AG09309 (cell line): ENCODE results near the gene KCNQ4.

Experiments used
- DNase-seq: peaks from one replicate; pipeline ENCODE4 v3.0.0-alpha.2; 2010; ENCODE audit warnings: low read depth
- H3K4me3 ChIP-seq: 2 replicates; pipeline ENCODE4 v1.5.1; 2011; ENCODE audit warnings: mild to moderate bottlenecking, low read depth, low read length, moderate library complexity; ENCODE audit not compliant: control insufficient read depth
- CTCF ChIP-seq: IDR thresholded peaks from 2 replicates; pipeline ENCODE4 v1.5.1; 2011; ENCODE audit warnings: mild to moderate bottlenecking, low read depth, low read length, inconsistent platforms; ENCODE audit not compliant: insufficient read depth, control insufficient read depth; ENCODE audit errors: missing control alignments

Gene KCNQ4

DNA sequence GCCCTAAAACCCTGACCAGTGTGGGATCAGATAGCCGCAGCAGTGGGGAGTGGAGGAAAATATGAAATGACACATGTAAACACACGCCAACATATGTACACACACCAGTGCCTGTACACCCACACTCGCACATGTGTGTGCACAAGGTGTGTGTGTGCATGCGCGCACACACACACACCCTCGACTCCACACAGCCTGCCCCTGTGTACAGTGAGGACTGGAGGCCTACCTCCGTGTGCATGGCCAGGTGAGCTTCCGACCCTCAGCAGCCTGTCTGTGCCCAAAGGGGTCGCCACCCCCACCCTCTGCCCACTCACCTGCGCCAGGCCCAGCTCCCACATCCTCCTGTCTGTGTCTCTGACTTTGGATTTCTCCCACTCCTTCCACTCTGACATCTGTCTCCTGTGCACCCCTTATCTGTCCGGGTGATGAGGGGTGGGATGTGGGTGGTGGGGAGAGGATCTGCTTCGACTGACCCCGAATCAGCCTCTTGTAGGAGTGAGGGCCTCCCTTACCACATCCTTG is 46.9 kb downstream of the KCNQ4 start:
- no peak for TF ChIP-seq CTCF
- DNase-seq: no peak
- no peak overlapping the region for H3K4me3 ChIP-seq

DNA sequence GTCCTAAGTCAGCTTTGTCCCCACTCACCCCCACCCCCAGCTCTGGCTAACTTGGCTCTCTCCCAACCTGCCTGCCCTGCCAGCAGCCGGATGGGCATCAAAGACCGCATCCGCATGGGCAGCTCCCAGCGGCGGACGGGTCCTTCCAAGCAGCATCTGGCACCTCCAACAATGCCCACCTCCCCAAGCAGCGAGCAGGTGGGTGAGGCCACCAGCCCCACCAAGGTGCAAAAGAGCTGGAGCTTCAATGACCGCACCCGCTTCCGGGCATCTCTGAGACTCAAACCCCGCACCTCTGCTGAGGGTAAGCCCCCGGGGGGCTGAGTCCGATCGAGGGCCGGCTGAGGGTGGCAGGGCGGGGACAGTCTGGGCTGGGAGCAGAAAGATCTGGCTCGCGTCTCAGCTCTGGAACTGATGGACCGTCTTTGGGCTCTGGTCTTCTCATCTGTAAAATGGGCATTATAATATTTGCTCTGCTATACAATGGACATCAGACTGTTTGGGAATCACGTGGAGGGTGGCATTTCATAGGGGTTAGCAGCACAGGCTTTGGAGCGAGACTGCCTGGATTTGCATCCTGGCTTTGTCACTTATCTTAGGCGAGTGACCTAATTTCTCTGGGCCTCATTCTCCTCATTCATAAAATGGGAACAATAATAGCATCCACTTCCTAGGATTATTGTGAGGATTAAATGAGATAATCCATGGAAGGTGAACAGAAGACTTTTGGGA is 47.6 kb downstream of the KCNQ4 start:
- TF ChIP-seq CTCF: no peak
- no peak overlapping the region for H3K4me3 ChIP-seq
- DNase-seq: no peak

DNA sequence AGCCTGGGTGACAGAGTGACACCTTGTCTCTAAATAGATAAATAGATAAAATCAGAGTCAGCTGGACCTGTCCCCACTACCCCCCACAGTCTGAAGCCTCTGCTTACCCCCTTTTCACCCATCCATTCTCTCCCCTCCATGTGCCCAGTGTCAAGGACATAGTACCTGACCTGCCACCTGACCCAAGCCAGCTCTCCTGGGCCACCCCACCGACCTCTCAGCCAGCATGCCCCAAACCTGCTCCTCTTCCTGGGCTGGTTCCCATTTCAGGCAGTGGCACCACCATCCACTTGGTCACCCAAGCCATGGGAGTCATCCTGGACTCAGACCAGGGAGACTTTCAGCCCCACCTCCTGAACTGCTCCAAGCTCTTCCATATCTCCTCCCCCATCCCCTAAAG is 50.4 kb downstream of the KCNQ4 start:
- no peak for TF ChIP-seq CTCF
- no peak overlapping the region for H3K4me3 ChIP-seq
- no peak for DNase-seq

- DNase-seq: no peak
- no peak overlapping the region for H3K4me3 ChIP-seq
- no peak for TF ChIP-seq CTCF
Measured at GRCh38 chr1:40834968-40835545, 51.5 kb downstream of the KCNQ4 start.

DNA sequence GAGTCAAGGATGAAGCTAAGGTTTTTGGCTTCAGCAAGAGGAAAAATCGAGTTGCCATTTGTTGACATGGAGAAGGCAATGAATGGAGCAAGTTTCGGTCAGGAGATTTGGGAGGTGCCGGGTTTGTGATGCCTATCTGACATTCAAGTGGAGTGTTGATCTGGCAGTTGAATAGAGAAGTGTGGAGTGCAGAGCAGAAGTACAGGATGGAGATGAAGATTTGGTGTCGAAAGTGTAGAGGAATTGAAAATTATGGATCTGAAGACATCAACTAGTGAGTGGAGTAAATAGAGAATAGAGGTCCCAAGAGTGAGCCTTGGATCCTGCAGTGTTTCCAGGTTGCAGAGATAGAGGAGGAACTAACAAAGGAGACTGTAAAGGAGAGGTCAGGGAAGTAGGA is 52.7 kb downstream of the KCNQ4 start:
- H3K4me3 ChIP-seq: no peak overlapping the region
- DNase-seq: no peak
- TF ChIP-seq CTCF: no peak

DNA sequence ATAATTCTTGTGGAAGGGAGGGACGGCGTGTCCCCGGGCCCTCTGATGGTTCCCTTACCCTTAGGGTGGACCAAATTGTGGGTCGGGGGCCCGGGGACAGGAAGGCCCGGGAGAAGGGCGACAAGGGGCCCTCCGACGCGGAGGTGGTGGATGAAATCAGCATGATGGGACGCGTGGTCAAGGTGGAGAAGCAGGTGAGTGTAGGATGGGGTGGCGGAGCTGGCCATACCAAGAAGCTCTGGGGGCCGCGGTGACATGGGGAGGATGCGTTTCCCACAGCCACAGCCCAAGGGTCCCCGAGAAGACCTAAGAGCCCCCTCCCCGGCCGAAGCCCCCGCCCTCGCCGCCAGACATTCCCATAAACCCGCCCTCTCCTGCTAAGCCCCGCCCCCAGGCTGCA is 54.0 kb downstream of the KCNQ4 start:
- no peak overlapping the region for H3K4me3 ChIP-seq
- no peak for DNase-seq
- no peak for TF ChIP-seq CTCF
